Measurements from ENCODE around the gene TRMT2A.
"Not testable (repeated sequence)": the region's sequence is repeated elsewhere in the genome, so short reads cannot be mapped to it uniquely, and the experiment has no call there.

Gene TRMT2A, protein sequence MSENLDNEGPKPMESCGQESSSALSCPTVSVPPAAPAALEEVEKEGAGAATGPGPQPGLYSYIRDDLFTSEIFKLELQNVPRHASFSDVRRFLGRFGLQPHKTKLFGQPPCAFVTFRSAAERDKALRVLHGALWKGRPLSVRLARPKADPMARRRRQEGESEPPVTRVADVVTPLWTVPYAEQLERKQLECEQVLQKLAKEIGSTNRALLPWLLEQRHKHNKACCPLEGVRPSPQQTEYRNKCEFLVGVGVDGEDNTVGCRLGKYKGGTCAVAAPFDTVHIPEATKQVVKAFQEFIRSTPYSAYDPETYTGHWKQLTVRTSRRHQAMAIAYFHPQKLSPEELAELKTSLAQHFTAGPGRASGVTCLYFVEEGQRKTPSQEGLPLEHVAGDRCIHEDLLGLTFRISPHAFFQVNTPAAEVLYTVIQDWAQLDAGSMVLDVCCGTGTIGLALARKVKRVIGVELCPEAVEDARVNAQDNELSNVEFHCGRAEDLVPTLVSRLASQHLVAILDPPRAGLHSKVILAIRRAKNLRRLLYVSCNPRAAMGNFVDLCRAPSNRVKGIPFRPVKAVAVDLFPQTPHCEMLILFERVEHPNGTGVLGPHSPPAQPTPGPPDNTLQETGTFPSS

DNA sequence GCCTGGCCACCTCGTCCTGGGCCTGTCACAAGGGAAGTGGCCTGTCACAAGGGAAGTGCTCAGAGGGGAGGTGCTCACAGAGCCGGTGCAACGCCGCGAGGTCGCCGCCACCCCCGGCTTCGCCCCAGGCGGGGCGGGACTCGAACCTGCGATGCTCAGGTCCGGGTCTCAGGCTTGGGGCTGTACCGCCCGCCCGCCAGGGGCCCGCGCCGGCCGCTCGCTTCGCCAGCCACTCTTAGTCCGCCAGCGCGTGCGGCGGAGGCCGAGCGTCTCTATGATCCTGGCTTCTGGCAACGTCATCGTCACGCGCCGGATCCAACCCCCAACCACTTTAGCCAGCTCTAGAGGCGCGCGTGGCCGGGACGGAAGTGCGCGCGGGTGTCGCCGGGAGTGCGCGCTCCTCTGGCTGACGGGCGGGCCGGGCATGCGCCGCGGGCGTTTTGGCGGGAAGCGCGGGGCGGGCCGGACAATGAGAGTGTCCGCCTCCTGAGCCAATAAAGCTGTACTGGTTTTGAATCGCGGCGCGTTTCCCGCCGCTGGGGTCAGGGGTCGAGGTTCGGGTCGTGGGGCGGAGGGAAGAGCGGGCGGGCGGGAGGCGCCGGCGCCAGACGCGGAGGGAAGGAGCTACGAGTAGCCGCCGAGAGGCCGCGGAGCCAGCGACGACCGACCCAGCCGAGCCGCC lies at the start of gene TRMT2A:
Gene TRMT2A (minus strand): TSS at position 276 of the 682 bp plus-strand sequence. CDS start 320 bp downstream, outside the sequence.
- peak; percentile 96 to 97 for DNase-seq (ENCODE audit: low read depth in 2 of 2)

DNA sequence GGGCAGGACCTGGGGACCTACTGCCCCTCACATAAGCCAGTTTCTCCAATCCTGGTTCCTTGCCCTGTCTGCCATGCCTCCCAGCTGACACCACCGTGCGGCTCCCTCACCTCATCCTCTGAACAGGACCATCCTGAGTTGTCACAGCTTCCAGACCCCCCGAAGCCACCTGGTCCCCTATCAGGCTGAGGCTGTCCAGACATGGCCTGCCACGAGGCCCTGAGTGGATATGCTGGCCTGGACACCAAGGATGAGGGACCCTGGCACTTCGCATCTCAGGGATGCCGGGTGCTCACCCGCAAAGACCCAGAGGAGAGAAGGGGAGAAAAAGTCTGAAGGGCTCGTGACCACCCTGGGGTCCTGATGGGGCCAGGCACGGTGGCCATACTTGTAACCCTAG lies 49.7 kb upstream of the TRMT2A start:
- no peak for DNase-seq (ENCODE audit: low read depth in 2 of 2)

DNA sequence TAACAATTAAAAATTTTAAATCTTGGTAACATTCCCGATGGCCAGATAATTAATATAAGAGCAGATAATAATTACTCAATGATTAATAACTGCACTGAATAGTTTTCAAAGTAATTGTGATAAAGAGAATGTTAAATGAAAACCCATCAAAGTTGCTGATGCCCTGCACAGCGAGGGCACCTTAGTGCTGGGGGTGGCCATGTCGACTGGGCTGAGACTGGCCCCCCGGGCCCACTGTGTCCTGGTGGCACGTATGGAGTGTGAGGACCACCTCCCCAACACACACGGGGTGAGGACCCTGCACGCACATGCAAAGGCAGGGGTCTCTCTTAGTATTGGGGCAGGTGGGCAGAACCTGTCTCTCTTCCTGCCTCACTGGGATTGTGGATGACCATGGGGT lies 48.9 kb upstream of the TRMT2A start:
- no peak for DNase-seq (ENCODE audit: low read depth in 2 of 2)

DNA sequence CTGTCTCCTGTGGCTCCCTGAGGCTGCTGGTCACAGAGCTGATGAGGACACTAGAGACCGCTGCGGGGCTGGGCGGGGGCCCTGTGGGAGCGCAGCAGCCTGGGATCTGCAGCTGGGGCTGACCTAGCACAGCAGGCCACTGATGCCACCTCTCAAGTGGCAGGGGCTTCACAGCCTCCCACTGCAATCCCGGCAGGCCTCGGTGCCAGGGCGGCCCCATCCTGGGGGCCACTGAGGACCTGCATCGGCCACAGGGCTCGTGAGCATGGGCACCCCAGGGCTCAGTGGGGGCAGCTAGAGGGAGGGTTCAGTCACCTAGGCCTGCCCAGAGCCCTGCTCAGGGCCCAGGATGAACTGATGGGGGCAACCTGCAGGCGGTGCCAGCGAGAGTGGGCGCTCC lies 48.4 kb upstream of the TRMT2A start:
- DNase-seq (ENCODE audit: low read depth in 2 of 2) = no peak

DNA sequence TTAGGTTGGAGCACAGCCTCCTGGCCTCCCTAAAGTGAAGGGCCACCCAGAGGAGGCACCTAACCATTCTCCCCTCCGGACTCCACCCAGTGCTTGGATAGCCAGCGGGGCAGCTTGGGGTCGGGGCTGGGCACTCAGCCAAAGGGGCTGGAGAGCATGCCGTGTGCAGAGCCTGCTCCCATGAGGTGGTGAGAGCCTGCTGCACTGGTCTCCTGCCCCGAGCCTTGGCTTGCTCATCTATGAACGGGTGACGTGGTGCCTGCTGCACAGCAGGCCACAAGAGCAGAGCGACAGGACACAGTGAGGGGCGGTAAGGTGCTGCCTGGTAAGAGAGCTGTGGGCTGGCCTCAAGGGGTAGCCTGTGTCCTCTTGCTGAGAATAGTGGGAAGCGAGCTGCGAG lies 47.8 kb upstream of the TRMT2A start:
- DNase-seq (ENCODE audit: low read depth in 2 of 2) = no peak

DNA sequence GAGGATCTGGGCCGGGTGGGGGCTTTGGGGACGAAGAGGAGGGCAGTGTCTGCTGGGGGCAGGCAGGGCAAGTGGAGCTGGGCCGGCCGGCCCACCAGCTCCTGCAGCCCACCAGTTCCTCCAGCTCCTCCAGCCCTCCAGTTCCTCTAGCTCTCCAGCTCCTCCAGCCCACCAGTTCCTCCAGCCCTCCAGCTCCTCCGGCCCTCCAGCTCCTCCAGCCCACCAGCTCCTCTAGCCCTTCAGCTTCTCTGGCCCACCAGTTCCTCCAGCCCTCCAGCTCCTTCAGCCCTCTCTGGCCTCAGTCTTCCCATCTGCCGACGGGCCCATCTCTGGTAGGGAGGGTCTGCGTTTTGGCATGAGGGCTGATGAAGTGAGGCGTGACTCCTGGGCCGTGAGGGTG lies 43.0 kb upstream of the TRMT2A start:
- DNase-seq (ENCODE audit: low read depth in 2 of 2) = no peak

DNA sequence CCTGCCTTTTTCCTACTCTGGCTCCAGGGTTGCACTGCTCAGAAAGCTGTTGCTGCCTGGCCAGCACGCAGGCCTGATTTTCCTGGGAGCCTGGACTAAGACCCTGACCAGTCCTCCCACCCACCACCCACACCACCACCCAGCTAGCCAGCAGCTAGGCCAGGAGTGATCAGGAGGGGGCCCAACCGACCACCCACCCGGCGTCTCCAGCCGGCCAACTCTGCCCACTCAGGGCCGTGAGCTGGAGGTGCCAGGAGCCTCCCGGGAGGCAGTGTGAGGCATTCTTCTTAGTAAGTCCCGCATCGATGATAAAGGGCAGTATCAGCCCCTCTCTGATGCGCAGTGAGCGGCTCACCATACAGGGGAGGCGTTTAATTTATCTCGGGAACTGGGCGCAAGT lies 42.5 kb upstream of the TRMT2A start:
- DNase-seq (ENCODE audit: low read depth in 2 of 2) = not testable (repeated sequence)

DNA sequence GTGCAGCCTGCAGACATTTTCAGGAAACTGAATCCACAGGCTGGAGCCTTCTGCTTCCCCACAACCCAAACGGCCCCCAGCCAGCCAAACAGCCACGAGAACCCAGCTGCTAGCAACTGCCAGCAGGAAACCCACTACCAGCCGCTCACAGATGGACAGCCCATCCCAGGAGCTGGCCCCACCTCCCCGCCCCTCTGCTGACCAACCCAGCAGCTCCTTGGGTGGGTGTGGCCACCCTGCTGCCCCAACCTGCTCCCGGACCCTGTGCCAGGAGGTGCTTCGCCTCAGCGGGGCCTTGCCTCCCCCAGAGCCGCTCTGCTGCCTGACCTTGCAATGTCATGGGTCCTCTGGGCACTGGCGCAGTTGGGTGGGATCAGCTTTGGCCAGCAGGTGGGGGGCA lies 42.0 kb upstream of the TRMT2A start:
- no peak for DNase-seq (ENCODE audit: low read depth in 2 of 2)

DNA sequence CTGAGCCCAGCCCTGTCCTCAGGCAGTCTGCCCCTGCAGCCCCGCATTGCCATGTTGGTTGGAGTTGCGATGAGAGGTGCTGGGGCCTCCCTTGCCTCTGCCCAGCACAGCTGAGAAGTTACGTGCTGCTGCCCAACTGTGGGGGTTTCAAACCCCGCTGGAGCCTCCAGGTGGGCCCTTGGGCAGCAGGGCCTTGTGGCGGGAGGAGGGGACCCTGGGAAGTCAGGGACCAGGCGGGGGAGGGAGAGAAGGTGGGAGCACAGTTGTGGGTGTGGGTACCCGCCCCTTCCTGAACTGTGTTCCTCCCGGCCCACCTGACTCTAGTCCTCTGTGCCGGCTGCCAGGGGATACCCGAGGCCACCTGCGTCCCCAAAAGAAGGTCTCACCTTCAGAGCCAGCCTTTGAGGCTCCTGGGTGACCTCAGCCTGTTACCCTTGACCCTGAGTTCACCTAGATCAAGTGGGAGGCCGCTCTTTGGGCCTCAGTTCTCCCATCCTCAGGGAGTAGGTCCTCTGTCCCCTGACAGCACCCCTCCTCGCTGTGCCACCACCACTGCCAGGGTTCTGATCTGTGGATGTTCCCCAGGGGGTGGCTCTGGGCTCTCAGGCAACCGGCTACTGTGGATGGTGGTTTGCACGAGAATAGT lies 41.5 kb upstream of the TRMT2A start:
- DNase-seq (ENCODE audit: low read depth in 2 of 2) = no peak

DNA sequence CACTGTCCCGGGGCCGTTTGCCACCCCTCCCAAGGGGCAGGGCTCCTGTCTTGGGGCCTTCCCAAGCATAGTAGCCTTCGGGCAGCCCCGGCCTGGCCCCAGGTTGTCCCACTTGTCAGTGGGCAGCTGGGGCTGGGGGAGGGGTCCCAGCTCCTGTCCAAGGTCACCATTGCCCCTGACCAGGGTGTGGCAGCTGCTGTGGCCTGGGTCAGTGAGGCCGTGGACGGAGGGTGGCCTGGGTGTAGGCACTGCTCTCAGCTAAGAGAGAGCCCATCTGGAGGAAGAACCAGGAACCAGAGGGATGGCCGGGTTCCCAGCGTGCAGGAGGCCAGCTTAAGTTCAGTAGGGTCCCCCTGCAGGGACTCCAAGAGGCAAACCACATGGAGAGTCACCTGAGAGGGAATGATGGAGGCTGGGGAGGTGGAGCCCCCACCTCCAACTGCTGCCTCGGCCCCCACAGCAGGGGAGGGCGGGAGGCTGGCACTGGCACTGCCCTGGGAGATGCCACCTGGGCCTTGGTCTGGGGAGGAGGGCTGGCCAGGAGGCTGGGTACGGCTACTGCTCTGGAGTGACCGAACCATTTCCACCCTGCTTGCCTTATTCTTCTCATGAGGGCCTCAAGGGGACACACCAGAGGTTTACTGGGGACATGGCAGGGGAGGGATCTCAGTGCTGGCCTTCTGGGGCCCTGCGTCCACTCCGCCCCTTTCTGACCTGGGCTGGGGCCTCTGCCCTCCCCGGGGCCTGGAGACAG lies 40.6 kb upstream of the TRMT2A start:
- DNase-seq (ENCODE audit: low read depth in 2 of 2) = no peak

DNA sequence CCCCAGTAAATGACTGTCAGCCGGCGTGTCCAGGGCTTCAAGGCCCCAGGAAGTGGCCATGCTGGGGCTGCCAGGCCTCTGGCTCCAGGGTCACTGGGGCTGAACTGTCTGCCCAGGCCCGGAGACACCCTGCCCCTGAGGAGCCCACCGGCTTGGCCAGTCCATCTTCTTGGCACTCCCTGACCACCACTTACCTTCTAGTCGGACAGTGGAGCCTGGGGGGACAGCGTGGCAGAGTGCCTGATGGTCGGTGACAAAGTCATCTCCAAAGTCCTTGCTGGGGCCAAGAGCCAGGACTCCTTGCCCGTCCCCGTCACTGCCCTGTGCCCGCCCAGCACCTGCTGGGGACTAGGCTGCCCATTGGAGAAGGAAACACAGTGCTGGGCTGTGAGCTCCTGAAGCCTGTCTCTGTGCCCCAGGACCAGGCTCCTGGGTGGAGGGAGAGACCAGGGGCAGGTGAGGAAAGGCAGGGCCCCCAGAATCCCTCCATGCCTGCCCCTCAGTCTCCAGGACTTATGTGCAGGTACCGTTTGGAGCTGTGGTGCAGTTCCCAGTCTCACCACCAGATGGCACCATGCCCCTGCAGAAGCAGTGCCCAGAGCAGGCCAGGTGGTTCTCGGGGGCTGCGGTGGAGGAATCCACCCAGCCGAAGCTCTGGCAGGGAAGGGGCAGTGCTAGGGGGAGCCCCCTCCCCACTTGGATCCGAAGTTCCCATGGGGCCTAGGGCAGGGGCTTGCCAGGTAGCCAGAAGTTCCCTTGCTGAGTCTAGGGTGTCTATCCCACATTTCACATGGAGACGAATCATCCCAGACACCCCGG lies 39.8 kb upstream of the TRMT2A start:
- peak; percentile 70 to 89 for DNase-seq (ENCODE audit: low read depth in 2 of 2)

DNA sequence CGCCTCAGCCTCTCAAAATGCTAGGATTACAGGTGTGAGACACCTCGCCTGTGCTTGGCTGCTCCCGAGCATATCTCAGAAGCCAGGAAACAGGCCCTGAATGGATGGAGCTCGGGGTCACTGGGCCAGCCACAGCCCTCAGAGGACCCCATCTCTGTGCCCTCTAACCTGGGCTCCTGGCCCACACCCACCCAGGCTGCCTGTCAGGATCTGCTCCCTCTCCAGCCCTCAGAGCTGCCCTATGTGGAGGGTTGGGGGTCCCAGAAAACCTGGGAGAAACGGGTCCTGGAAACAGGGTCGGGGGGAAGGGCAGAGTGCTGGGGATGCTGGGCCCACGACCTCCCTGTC lies 39.0 kb upstream of the TRMT2A start:
- no peak for DNase-seq (ENCODE audit: low read depth in 2 of 2)

DNA sequence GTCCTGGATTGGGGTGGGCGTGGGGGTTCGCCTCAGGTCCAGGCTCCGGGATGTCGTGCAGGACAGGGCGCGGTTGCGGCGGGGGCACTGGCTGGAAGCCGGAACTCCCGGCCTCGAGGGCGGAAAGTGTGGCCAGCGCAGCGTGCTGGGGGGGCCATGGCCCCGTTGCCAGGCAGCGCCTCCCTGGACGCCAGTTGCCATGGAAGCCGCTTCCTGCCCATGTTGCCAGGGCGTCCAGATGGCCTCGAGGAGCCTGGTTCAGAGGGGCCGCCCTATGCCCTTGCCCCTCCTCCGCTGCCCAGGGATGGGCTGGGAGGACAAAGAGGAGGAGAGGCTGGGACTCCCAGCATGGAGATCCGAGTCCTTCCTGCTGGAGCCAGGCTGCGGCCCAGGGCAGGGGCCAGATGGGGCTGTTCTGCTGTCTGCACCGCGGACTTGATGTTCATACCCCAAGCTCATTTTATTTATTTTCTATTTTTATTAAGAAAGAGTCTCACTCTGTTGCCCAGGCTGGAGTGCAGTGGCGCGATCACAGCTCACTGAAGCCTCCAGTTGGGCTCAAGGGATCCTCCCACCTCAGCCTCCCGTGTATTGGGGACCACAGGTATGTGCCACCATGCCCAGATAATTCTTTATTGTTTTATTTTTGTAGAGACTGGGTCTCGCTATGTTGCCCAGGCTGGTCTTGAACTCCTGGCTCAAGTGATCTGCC lies 38.5 kb upstream of the TRMT2A start:
- no peak for DNase-seq (ENCODE audit: low read depth in 2 of 2)

DNA sequence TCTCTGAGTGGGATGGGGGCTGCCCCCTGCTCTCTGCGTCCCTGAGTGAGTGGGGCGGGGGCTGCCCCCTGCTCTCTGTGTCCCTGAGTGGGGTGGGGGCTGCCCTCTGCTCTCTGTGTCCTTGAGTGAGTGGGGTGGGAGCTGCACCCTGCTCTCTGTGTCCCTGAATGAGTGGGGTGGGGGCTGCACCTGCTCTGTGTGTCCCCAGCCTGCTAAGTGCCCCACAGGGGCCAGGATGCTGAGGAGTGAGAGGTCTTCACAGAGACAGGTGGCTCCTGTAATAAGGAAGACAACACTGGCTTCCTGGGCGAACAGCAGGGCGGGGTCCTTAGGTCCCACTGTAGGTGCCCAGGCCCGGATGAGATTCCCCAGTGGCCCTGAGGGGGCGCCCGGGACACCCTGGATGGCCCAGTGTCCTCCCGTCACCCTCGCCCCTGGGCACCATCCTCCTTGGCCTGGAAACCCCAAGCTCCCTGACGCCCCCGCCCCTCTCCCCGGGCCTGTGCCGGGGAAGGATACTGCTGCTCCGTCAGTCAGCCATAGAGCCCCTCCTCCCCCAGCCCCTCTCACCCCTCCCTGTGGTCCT lies 37.7 kb upstream of the TRMT2A start:
- DNase-seq (ENCODE audit: low read depth in 2 of 2) = no peak

DNA sequence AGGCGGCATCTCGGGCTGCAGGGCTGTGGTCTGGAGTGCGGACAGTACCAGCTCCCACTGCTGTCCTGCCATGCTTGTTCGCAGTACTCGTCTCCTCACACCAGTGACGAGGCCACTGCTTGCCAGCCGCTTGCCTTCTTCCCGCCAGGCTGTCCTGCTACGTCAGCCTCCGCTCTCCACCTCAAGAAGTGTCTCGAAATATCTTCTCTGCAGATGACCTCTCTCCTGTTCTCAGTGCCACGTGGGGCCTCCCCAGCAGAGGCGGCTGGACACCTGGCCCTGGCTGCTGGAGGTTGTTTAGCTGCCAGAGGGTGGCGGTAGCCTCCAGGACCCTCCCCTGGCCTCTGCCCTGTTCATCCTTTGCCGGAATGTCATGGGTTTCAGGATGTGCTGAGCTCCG lies 36.9 kb upstream of the TRMT2A start:
- DNase-seq (ENCODE audit: low read depth in 2 of 2) = no peak

DNA sequence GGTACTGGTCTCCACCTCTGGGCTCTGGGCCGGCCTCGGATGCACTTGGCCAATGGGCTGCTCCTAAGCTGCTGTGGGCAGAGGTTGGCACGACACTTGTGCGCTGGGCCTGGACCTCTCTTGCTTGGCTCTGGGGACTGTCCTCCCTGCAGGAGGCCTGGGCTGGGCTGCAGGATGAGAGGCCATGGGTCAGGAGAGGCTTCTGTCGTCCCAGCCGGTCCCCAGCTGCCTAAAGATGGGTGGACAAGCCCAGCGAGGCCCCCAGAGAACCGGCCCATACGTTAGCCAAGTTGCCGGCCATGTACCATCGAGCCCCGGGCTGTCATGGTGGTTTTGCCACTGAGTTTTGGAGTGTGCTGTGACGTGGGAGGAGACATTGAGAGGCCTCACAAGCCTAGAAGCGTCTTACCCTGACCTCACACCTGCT lies 35.5 kb upstream of the TRMT2A start:
- DNase-seq (ENCODE audit: low read depth in 2 of 2) = no peak

DNA sequence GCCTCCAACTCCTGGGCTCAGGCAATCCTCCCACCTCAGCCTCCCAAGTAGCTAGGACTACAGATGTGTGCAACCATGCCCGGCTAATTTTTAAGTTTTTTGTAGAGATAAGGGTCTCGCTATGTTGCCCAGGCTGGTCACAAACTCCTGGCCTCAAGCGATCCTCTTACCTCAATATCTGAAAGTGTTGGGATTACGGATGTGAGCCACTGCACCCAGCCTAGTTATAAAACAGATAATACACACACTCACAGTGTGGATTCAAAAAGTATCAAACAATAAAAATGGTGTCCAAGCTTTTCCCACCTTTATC lies 34.2 kb upstream of the TRMT2A start:
- no peak for DNase-seq (ENCODE audit: low read depth in 2 of 2)

DNA sequence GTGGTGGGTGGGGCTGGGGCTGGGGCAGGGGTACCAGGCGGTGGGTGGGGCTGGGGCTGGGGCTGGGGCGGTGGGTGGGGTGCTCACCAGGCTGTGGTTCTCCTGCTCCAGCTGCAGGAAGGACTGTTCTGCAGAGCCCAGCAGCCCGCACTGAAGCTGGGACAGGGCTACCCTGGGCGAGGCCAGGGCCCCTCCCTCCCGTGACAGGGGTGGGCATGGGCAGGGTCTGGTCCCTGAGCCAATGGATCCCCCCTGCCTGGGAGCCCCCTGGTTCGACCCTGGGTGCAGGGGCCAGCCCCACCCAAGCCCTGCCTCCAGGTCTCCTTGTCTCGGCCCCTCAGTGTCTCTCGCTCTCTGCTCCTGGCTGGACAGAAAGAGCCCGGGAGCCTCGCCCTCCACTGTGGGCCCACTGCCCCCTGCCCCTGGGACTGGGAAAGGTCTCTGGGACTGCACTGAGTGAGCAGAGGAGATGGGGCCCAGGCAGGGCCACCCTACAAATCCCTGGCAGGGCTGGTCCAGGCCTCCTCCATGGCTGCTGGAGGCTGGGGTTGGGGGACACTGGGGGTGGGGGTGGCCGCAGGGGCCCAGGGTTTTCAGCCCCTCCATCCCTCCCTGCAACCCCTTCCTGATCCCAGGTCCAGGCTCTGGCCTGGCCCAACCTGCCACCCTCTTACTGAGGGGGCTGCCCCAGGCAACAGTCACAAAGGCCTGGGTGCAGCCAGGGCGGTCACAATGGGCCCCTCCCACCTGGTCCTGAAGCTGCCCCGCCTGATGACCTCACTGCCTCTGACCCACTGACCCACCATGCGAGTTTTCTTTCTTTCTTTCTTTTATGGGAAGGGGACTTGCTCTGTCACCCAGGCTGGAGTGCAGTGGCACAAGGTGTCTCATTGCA lies 33.6 kb upstream of the TRMT2A start, which contains the start of gene CCDC188:
Gene CCDC188 (minus strand): TSS at position 675 of the 895 bp plus-strand sequence. CDS start 69 bp downstream, at position 606.
- no peak for DNase-seq (ENCODE audit: low read depth in 2 of 2)

Measured in stimulated activated CD8-positive, alpha-beta memory T cell treated with anti-CD3 and anti-CD28 coated beads, Interleukin-2, amount 100 ng/mL, for 48 hours (primary cell).